Measurements from ENCODE around the gene MYL4. TPM values are rescaled to one million over a fixed set of nuclear protein-coding genes. Genes with fewer than 3 reads are reported as not detected.
"Not testable (repeated sequence)": the region's sequence is repeated elsewhere in the genome, so short reads cannot be mapped to it uniquely, and the experiment has no call there.

Gene MYL4
- 1 to 10 TPM in 1 of 4 donors, not detected in 3; 3.2 TPM for total RNA-seq

DNA sequence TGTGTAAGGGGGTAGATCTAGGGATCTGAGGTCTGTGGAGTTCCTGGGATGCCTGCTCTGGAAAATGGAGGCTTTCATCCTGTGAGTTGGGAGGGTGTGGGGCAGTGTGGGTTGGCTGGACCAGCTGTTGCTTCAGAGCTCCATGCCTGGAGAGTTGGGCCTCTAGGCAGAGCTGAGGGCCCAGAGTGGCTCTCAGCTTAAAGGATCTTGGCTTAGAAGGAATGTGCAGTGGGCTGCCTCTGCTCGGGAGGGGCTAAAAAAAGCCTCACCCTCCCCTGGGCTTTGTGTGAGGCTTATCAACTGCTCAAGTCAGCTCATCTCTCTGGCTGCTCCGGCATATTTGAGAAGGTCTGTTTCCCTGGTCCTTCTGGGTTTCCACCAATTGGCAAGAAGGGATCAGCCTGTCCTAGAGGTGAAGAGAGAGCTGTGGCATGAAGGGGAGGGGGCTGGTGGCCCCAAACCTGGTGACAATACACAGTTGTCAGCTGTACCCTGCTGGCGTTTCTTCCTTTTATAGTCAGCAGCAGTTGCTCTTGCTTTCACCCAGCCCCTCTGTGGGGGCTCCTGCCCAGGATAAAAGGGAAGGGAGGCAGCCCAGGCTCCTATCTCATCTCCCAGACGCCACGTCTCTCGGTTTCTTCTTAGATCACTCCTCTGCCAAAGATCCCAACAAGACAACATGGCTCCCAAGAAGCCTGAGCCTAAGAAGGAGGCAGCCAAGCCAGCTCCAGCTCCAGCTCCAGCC is at the start of gene MYL4:
MYL4 (plus strand) TSS at position 605 of the 745 bp plus-strand sequence; CDS start at position 680, 75 bp downstream.
- TF ChIP-seq, protein P1, sequence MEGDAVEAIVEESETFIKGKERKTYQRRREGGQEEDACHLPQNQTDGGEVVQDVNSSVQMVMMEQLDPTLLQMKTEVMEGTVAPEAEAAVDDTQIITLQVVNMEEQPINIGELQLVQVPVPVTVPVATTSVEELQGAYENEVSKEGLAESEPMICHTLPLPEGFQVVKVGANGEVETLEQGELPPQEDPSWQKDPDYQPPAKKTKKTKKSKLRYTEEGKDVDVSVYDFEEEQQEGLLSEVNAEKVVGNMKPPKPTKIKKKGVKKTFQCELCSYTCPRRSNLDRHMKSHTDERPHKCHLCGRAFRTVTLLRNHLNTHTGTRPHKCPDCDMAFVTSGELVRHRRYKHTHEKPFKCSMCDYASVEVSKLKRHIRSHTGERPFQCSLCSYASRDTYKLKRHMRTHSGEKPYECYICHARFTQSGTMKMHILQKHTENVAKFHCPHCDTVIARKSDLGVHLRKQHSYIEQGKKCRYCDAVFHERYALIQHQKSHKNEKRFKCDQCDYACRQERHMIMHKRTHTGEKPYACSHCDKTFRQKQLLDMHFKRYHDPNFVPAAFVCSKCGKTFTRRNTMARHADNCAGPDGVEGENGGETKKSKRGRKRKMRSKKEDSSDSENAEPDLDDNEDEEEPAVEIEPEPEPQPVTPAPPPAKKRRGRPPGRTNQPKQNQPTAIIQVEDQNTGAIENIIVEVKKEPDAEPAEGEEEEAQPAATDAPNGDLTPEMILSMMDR (IDR thresholded peaks at IDR 0.05), result no peak
- TF ChIP-seq POLR2A (IDR thresholded peaks at IDR 0.05), result no peak
- DNase-seq, result no peak
- H3K27me3 ChIP-seq, result no peaks in the 10 kb centered on the region
- intact Hi-C loops (cut with DNase I; ENCODE audit: low total_unique reads), result no loop called here
- H3K4me3 ChIP-seq, result no peak within 1 kb of the TSS
- H3K9me3 ChIP-seq, result no peaks in the 10 kb centered on the region
- no peaks in the 10 kb centered on the region for H3K4me1 ChIP-seq
- H3K27ac ChIP-seq, result no peak within 1 kb of the TSS
- H3K36me3 ChIP-seq, result no peaks in the 10 kb centered on the region

DNA sequence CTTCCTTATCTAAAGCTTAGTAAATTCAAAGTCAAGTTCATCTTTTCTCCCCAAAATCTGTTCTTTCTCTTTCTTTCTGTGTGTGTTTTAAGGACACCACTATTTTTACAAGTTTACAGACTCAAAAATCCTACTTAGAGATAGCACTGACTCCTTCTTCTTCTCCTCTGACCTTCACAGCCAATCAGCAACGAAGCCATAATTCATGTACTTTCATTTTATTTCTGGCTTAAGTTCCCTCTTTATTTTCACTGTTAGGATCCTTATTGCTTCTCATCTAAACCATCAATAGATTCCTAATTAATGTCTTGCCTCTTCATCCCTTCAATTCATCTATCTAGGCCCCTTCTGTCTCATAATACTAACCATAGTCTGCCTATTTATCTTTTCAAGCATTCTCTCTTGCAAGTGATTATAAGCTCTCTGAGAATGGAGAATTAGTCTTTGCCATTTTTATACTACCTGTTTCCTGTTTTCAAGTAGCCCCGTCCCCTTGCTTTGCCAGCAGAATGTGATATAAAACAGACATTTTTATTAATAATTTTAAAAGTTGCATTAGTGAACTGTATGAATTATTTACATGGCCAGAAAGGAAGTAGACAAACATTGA is 47.0 kb upstream of the MYL4 start:
- DNase-seq, result no peak
- no peak overlapping the region for H3K27ac ChIP-seq
- no peak overlapping the region for H3K4me3 ChIP-seq
- peaks cover 0 to 1% of the 10 kb centered on the region in 2 donors for H3K4me1 ChIP-seq
- no peaks in the 10 kb centered on the region for H3K9me3 ChIP-seq
- intact Hi-C loops (cut with DNase I; ENCODE audit: low total_unique reads), result no loop called here
- H3K27me3 ChIP-seq, result no peaks in the 10 kb centered on the region
- no peaks in the 10 kb centered on the region for H3K36me3 ChIP-seq
- no peak for TF ChIP-seq POLR2A (IDR thresholded peaks at IDR 0.05)
- TF ChIP-seq, protein P1 (IDR thresholded peaks at IDR 0.05), result no peak

DNA sequence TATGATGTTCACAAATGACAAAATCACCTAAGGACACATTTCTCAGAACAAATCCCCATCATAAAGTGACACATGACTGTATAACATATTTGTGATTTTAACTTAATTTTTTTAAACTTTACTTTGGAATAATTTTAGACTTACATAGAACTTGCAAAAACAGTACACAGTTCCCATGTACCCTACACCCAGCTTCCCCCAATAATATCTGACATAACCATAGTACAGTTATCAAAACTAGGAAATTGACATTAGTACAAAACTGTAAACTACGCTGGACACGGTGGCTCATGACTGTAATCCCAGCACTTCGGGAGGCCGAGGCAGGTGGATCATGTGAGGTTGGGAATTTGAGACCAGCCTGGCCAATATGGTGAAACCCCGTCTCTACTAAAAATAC is 44.9 kb upstream of the MYL4 start:
- Histone ChIP-seq H3K27me3 (no peaks in the 10 kb centered on the region), H3K9me3 (no peaks in the 10 kb centered on the region), H3K27ac (no peak overlapping the region), H3K36me3 (no peaks in the 10 kb centered on the region), H3K4me3 (no peak overlapping the region), H3K4me1 (peaks cover 0 to 3% of the 10 kb centered on the region in 2 donors)
- intact Hi-C loops (cut with DNase I; ENCODE audit: low total_unique reads), result no loop called here
- TF ChIP-seq, protein P1 (IDR thresholded peaks at IDR 0.05), result no peak
- TF ChIP-seq POLR2A (IDR thresholded peaks at IDR 0.05), result no peak
- no peak for DNase-seq

DNA sequence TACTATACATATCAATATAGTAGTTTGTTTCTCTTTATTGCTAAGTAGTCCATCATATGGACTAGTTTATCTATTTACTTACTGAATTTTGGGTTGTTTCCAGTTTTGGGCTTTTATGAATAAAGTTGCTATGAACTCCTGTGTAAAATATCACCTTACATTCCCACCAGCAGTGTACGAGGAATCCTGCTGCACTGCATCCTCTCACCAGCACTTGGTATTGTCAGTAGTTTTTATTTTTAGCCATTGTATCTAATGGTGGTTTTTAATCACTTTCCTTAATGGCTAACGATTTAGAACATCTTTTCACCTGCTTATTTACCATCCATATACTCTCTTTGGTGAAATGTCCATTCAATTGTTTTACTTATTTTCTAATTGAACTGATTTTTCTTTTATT is 44.0 kb upstream of the MYL4 start:
- H3K4me1 ChIP-seq, result peaks cover 0 to 3% of the 10 kb centered on the region in 2 donors
- intact Hi-C loops (cut with DNase I; ENCODE audit: low total_unique reads), result no loop called here
- no peak overlapping the region for H3K4me3 ChIP-seq
- no peaks in the 10 kb centered on the region for H3K27me3 ChIP-seq
- no peaks in the 10 kb centered on the region for H3K36me3 ChIP-seq
- DNase-seq, result no peak
- TF ChIP-seq, protein P1 (IDR thresholded peaks at IDR 0.05), result no peak
- TF ChIP-seq POLR2A (IDR thresholded peaks at IDR 0.05), result no peak
- H3K9me3 ChIP-seq, result no peaks in the 10 kb centered on the region
- no peak overlapping the region for H3K27ac ChIP-seq

DNA sequence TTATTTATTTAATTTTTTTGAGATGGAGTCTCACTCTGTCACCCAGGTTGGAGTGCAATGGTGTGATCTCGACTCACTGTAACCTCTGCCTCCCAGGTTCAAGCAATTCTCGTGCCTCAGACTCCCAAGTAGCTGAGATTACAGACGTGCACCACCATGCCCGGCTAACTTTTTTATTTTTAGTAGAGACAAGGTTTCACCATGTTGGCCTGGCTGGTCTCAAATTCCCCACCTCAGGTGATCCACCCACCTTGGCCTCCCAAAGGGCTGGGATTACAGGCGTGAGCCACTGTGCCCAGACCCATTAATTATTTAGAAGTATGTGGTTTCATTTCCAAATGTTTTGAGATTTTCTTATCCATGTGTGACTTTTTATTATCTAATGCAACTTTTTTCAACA is 42.3 kb upstream of the MYL4 start:
- intact Hi-C loops (cut with DNase I; ENCODE audit: low total_unique reads); H3K27me3 ChIP-seq; H3K36me3 ChIP-seq; H3K4me1 ChIP-seq; H3K4me3 ChIP-seq; H3K27ac ChIP-seq; H3K9me3 ChIP-seq; DNase-seq: not testable (repeated sequence)

DNA sequence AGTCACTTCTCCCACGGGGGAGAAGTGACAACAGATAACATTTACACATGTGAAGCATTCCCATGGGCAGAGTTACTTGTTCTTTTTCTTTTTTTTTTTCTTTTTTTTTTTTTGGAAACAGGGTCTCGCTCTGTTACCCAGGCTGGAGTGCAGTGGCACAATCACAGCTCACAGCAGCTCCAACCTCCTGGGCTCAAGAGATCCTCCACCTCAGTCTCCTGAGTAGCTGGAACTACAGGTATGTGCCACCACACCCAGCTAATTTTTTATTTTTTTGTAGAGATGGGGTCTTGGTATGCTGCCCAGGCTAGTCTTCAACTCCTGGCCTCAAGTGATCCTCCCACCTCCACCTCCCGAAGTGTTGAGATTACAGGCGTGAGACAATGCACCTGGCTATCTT is 40.3 kb upstream of the MYL4 start:
- H3K4me3 ChIP-seq; H3K9me3 ChIP-seq; H3K27ac ChIP-seq; DNase-seq; H3K4me1 ChIP-seq; intact Hi-C loops (cut with DNase I; ENCODE audit: low total_unique reads); H3K36me3 ChIP-seq; H3K27me3 ChIP-seq: not testable (repeated sequence)

Measured in uterus (tissue), 4 donors.